ENCODE measurements around the gene DHTKD1.
"Not testable (repeated sequence)": the region's sequence is repeated elsewhere in the genome, so short reads cannot be mapped to it uniquely, and the experiment has no call there.

DHTKD1 gene

DNA sequence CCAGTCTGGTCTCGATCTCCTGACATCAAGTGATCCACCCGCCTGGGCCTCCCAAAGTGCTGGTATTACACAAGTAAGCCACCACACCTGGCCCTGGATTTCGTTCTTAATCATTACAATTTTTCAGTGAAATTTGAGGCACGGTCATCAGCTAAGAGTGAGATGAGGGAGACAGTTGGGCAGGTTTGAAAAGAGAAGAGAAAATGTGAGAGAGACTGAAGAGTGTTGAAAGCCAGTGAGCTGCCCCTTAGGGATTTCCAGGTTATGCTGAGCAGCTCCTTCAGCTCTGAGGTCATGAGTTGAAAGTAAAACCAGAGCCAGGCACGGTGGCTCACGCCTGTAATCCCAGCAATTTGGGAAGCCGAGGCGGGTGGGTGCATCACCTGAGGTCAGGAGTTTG lies 20.2 kb upstream of the DHTKD1 start:
- no peaks in the 10 kb centered on the region for H3K27me3 ChIP-seq (ENCODE audit: insufficient read depth, low read length)

DNA sequence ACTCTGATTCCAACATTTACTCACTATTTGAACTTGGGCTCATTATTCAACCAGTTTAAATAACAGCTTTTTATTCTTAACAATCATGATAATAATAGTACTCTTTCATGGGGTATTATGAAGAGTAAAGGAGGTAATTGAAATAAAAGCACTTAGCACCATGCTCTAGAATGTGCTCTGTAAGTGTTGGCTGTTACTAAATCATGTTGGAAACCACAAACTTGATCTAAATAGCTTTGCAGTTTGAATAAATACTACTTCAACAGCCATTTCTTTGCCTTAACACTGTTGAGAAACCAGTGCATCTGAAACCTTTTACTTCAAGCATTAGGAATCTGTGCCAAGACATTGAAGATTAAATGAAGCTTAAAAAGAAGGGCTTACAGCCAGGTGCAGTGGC lies 18.2 kb upstream of the DHTKD1 start:
- H3K4me1 ChIP-seq (ENCODE audit: insufficient read depth, low read length) = no peaks in the 10 kb centered on the region
- no peaks in the 10 kb centered on the region for H3K27me3 ChIP-seq (ENCODE audit: insufficient read depth, low read length)
- H3K9me3 ChIP-seq (ENCODE audit: low read length) = no peaks in the 10 kb centered on the region
- H3K36me3 ChIP-seq (ENCODE audit: insufficient read depth, low read length) = no peaks in the 10 kb centered on the region
- H2AFZ ChIP-seq (ENCODE audit: low read depth, low read length) = no peak overlapping the region
- H3K4me3 ChIP-seq (ENCODE audit: low read length) = no peak overlapping the region

More for the DNA sequence above, 20.2 kb upstream of the DHTKD1 start:
- no peak overlapping the region for H3K4me3 ChIP-seq (ENCODE audit: low read length)
- H3K9me3 ChIP-seq (ENCODE audit: low read length) = no peaks in the 10 kb centered on the region
- H2AFZ ChIP-seq (ENCODE audit: low read depth, low read length) = no peak overlapping the region
- no peaks in the 10 kb centered on the region for H3K4me1 ChIP-seq (ENCODE audit: insufficient read depth, low read length)
- H3K36me3 ChIP-seq (ENCODE audit: insufficient read depth, low read length) = no peaks in the 10 kb centered on the region

DNA sequence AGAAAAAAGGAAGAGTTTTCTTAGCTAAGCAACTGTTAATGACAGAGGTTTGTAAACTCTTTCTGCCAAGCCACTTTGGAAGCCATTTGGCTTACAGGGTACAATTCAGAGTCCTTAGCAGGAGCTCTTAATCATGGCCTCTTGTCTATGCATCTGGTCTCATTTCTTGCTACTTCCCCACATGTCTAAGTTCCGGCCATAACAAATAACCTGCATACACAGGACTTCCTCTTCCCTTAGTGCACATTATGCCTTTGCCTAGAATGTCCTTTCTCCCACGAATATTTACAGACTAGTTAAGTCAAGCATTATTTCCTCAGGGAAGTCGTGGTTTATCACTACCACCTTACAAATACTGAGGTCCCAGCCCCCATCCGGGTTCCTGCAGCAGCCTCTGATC lies 17.5 kb upstream of the DHTKD1 start:
- no peaks in the 10 kb centered on the region for H3K9me3 ChIP-seq (ENCODE audit: low read length)
- H2AFZ ChIP-seq (ENCODE audit: low read depth, low read length) = no peak overlapping the region
- no peaks in the 10 kb centered on the region for H3K4me1 ChIP-seq (ENCODE audit: insufficient read depth, low read length)
- H3K4me3 ChIP-seq (ENCODE audit: low read length) = no peak overlapping the region
- H3K36me3 ChIP-seq (ENCODE audit: insufficient read depth, low read length) = no peaks in the 10 kb centered on the region
- no peaks in the 10 kb centered on the region for H3K27me3 ChIP-seq (ENCODE audit: insufficient read depth, low read length)

DNA sequence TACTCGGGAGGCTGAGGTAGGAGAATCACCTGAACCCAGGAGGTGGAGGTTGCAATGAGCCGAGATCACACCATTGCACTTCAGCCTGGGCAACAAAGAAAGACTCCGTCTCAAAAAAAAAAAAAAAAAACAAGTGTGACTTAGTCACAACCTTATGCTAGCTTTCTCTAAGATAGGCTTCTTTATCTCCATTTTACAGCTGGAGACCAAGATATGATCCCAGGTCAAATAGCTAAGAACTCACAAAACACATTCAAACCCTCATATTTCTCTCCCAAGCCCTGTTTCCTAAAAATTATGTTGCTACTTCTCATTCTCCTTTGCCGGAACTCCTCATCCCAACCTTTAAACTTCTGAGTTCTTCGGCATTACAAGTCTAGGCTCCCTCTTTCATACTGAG lies 13.0 kb upstream of the DHTKD1 start:
- Histone ChIP-seq H3K4me3 (ENCODE audit: low read length) (no peak overlapping the region), H2AFZ (ENCODE audit: low read depth, low read length) (no peak overlapping the region), H3K36me3 (ENCODE audit: insufficient read depth, low read length) (no peaks in the 10 kb centered on the region), H3K27me3 (ENCODE audit: insufficient read depth, low read length) (no peaks in the 10 kb centered on the region), H3K9me3 (ENCODE audit: low read length) (no peaks in the 10 kb centered on the region), H3K4me1 (ENCODE audit: insufficient read depth, low read length) (no peaks in the 10 kb centered on the region)

DNA sequence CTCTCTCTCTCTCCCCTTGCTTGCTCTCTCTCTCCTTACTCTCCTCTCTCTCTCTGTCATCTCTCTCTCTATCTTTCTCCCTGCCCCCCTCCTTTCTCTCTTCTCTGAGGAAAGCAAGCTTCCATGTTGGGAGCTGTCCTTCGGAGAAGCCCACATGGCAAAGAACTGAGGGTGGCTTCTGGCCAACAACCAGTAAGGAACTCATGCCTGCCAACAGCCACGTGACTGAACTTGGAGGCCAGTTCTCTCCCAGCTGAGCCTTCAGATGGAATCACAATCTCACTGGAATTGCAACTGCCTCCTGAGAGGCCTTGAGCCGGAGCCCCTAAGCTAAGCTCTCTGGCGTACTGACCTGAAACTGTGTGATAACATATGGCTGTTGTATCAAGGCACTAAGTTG lies 12.0 kb upstream of the DHTKD1 start:
- no peak overlapping the region for H2AFZ ChIP-seq (ENCODE audit: low read depth, low read length)
- no peaks in the 10 kb centered on the region for H3K36me3 ChIP-seq (ENCODE audit: insufficient read depth, low read length)
- H3K27me3 ChIP-seq (ENCODE audit: insufficient read depth, low read length) = no peaks in the 10 kb centered on the region
- H3K9me3 ChIP-seq (ENCODE audit: low read length) = no peaks in the 10 kb centered on the region
- H3K4me1 ChIP-seq (ENCODE audit: insufficient read depth, low read length) = no peaks in the 10 kb centered on the region
- no peak overlapping the region for H3K4me3 ChIP-seq (ENCODE audit: low read length)

DNA sequence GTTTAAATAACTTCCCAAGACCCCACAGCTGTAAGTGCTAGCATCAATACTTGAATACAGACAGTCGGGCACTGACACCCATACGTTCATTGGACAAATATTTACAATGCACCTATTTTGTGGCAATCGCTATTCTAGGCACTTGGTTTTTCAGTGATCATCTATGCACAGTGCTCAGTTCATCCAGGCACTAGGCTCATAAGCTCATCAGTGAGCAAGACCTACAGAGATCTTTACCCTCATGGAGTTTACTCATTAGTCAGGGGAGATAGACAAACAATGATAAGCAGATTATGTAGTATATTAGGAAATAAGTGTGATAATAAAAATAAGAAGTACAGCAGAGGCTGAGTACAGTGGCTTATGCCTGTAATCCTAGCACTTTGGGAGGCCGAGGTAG lies 7.6 kb upstream of the DHTKD1 start:
- H2AFZ ChIP-seq (ENCODE audit: low read depth, low read length) = no peak overlapping the region
- H3K4me3 ChIP-seq (ENCODE audit: low read length) = no peak overlapping the region
- no peaks in the 10 kb centered on the region for H3K36me3 ChIP-seq (ENCODE audit: insufficient read depth, low read length)
- H3K4me1 ChIP-seq (ENCODE audit: insufficient read depth, low read length) = no peaks in the 10 kb centered on the region
- no peaks in the 10 kb centered on the region for H3K9me3 ChIP-seq (ENCODE audit: low read length)
- no peaks in the 10 kb centered on the region for H3K27me3 ChIP-seq (ENCODE audit: insufficient read depth, low read length)

DNA sequence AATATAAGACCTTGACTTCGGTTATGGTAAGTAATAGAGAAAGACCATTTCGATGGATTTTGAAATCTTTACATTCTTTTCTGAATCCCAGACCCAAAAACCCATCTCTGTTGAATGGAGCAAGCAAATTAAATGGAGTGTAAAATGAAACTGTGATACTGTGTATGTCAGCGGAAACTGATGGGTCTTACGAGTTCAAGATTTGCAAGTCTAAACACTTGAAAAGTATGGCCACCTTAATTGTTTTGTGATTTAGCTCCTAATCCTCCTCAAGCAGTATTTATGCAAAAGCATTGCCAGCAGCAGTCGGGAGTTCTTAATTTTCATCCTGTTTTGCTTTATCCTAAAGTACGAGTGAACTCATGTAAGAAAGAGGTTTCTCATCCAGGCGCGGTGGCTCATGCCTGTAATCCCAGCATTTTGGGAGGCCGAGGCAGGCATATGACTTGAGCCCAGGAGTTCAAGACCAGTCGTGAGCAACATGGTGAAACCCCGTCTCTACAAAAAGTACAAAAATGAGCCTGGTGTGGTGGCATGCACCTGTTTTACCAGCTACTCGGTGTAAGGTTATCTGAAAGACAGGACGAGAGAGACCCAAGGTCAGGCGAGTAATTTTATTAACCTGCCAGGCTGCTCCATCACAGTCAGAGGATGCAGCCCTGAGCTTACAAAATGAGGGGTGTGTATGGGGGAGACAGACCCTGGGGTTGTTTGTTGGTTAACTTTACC lies 5.8 kb upstream of the DHTKD1 start:
- Histone ChIP-seq H3K4me3 (ENCODE audit: low read length) (no peak overlapping the region), H2AFZ (ENCODE audit: low read depth, low read length) (no peak overlapping the region), H3K27me3 (ENCODE audit: insufficient read depth, low read length) (no peaks in the 10 kb centered on the region), H3K4me1 (ENCODE audit: insufficient read depth, low read length) (no peaks in the 10 kb centered on the region), H3K36me3 (ENCODE audit: insufficient read depth, low read length) (no peaks in the 10 kb centered on the region), H3K9me3 (ENCODE audit: low read length) (no peaks in the 10 kb centered on the region)

DNA sequence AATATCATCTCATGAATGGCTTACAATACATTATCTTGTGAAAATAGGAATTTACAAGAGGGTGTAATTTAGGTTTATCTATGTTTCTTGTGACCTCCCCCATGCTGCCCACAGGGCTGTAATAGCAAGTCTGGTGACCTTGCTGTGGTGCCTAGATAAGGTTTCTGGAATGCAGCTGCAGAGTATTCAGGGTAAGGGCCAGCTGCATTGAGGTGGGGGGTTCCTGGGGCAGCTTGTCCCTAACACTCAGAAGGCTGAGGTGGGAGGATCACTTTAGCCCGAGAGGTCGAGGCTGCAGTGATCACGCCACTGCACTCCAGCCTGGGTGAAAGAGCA lies 5.3 kb upstream of the DHTKD1 start:
- H3K36me3 ChIP-seq (ENCODE audit: insufficient read depth, low read length) = no peaks in the 10 kb centered on the region

DNA sequence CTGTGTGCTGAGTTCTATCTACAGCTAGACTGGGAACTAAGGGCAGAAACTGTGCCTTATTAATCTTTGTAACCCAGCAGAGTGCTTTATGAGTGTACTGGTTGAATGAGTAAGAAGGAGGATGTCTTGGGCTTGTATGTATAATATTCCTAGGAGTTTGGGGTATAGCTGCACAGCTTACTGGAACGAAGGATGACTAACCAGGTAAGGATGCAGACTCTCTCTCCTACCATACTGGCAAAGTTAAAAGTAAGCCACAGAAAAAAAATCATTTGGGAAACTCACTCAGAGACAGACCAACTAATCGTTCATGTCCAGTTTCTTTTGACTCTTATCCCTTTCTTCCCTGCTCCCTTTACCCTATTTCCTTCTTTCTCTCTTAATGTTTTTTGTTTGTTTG lies 1.4 kb upstream of the DHTKD1 start:
- Histone ChIP-seq H3K36me3 (ENCODE audit: insufficient read depth, low read length) (no peaks in the 10 kb centered on the region), H3K4me1 (ENCODE audit: insufficient read depth, low read length) (peaks cover 6% of the 10 kb centered on the region), H3K27me3 (ENCODE audit: insufficient read depth, low read length) (no peaks in the 10 kb centered on the region), H3K9me3 (ENCODE audit: low read length) (no peaks in the 10 kb centered on the region), H2AFZ (ENCODE audit: low read depth, low read length) (no peak overlapping the region), H3K4me3 (ENCODE audit: low read length) (no peak overlapping the region)

More for the DNA sequence above, 5.3 kb upstream of the DHTKD1 start:
- no peaks in the 10 kb centered on the region for H3K4me1 ChIP-seq (ENCODE audit: insufficient read depth, low read length)
- no peaks in the 10 kb centered on the region for H3K27me3 ChIP-seq (ENCODE audit: insufficient read depth, low read length)
- H3K4me3 ChIP-seq (ENCODE audit: low read length) = no peak overlapping the region
- H3K9me3 ChIP-seq (ENCODE audit: low read length) = no peaks in the 10 kb centered on the region
- no peak overlapping the region for H2AFZ ChIP-seq (ENCODE audit: low read depth, low read length)

DNA sequence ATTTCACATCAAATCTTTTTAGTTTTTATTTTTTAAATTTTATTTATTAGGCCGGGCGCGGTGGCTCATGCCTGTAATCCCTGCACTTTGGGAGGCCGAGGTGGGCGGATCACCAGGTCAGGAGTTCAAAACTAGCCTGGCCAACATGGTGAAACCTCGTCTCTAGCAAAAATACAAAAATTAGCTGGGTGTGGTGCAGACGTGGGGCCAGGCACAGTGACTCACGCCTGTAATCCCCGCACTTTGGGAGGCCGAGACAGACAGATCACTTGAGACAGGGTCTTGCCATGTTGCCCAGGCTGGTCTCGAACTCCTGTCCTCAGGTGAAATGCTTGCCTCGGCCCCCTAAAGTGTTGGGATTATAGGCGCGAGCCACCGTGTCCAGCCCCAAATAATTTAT lies 2.7 kb downstream of the DHTKD1 start:
- not testable (repeated sequence) for H3K4me3 ChIP-seq (ENCODE audit: low read length); H3K4me1 ChIP-seq (ENCODE audit: insufficient read depth, low read length); H3K9me3 ChIP-seq (ENCODE audit: low read length); H3K36me3 ChIP-seq (ENCODE audit: insufficient read depth, low read length); H2AFZ ChIP-seq (ENCODE audit: low read depth, low read length); H3K27me3 ChIP-seq (ENCODE audit: insufficient read depth, low read length)

DNA sequence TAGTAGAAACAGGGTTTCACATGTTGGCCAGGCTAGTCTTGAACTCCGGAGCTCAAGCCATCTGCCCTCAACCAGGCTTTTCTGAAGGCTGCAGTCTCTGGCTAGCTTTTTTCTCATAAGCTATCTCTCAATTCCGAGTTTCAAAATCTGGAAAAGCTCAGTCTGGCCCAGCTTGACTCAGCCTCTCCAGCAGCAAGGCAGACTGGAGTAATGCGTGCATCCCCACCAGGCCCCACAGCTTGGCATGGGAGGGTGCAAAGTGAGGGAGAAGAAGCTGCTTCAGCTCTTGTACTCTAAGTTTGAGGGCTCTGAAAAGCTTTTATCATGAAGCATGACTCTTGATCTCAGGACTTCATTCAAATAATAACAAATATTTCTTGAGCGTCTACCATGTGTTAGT lies 4.8 kb downstream of the DHTKD1 start:
- Histone ChIP-seq H3K36me3 (ENCODE audit: insufficient read depth, low read length) (peaks cover 3% of the 10 kb centered on the region), H3K4me1 (ENCODE audit: insufficient read depth, low read length) (peaks cover 6% of the 10 kb centered on the region), H2AFZ (ENCODE audit: low read depth, low read length) (no peak overlapping the region), H3K27me3 (ENCODE audit: insufficient read depth, low read length) (no peaks in the 10 kb centered on the region), H3K9me3 (ENCODE audit: low read length) (no peaks in the 10 kb centered on the region), H3K4me3 (ENCODE audit: low read length) (no peak overlapping the region)

DNA sequence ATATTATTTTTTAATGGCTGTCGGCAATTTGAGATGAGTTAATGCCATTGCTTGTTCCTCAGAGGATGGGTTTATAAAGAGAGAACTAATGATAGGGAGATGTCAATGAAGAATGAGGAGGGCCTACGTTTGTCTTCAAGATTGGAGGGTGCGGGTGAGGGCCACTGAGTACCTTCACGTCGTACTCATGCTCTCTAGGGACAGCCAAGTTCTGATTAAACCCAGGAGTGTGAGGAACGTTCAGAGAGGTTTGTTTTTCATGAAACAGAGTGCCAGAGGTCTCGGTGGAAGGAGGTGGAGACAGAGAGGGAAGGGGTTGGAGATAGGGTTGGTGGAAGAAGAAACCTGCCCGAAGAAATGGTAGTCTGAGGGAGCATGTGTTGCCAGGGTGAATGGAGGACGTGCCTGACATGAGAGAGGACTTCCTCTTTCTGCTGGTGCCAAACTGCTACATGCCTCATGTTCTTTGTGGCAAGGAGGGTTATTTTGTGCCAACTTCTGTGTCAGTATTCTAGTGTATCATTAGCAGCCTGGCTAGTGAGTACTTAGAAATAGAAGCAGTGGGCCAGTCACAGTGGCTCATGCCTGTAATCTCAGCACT lies 8.9 kb downstream of the DHTKD1 start:
- Histone ChIP-seq H3K27me3 (ENCODE audit: insufficient read depth, low read length) (no peaks in the 10 kb centered on the region), H3K4me3 (ENCODE audit: low read length) (no peak overlapping the region)

DNA sequence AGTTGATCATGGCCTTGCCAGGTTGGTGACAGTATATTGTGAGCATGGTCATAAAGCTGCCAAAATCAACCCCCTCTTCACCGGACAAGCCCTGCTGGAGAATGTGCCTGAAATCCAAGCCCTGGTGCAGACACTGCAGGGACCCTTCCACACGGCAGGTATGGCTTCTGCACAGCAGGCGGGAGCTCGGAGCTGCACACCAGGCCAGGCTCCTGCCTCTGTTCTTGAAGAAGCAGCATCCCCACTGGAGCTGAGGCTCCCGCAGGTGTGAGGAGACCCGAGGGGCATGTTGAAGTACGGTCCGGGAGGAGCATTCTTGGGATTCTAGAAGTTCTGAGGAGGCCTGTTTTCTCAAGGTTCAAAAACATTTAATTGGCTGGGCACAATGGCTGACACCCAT lies 12.7 kb downstream of the DHTKD1 start:
- no peaks in the 10 kb centered on the region for H3K4me1 ChIP-seq (ENCODE audit: insufficient read depth, low read length)

More for the DNA sequence above, 8.9 kb downstream of the DHTKD1 start:
- H3K4me1 ChIP-seq (ENCODE audit: insufficient read depth, low read length) = no peaks in the 10 kb centered on the region
- H3K9me3 ChIP-seq (ENCODE audit: low read length) = no peaks in the 10 kb centered on the region
- no peak overlapping the region for H2AFZ ChIP-seq (ENCODE audit: low read depth, low read length)
- H3K36me3 ChIP-seq (ENCODE audit: insufficient read depth, low read length) = peaks cover 13% of the 10 kb centered on the region

More for the DNA sequence above, 12.7 kb downstream of the DHTKD1 start:
- Histone ChIP-seq H2AFZ (ENCODE audit: low read depth, low read length) (no peak overlapping the region), H3K27me3 (ENCODE audit: insufficient read depth, low read length) (no peaks in the 10 kb centered on the region), H3K4me3 (ENCODE audit: low read length) (no peak overlapping the region), H3K9me3 (ENCODE audit: low read length) (no peaks in the 10 kb centered on the region), H3K36me3 (ENCODE audit: insufficient read depth, low read length) (peaks cover 31% of the 10 kb centered on the region)
